GM12878 (cell line): ENCODE results near the gene CAMKMT.

Experiments
- CHD2 ChIP-seq: IDR thresholded peaks from 2 replicates; pipeline ENCODE4 v1.6.1; 2011; ENCODE audit warnings: low read depth, low read length, improper control_type of control experiment, borderline replicate concordance
- CTCF ChIP-seq, 3 experiments: IDR thresholded peaks in 2 of 3; conservative IDR thresholded peaks in 1 of 3; 2 replicates each; pipeline ENCODE4 v1.5.1; 2011; ENCODE audit warnings: low read depth in 3 of 3, low read length in 3 of 3, mild to moderate bottlenecking in 3 of 3, control low read depth in 2 of 3, moderate library complexity in 2 of 3, inconsistent platforms in 1 of 3, mixed read lengths in 1 of 3; ENCODE audit not compliant: control insufficient read depth in 2 of 3, insufficient read depth in 1 of 3; ENCODE audit errors: extremely low read depth in 1 of 3
- RAD21 ChIP-seq: IDR thresholded peaks from 2 replicates; pipeline ENCODE4 v1.6.1; 2011; ENCODE audit warnings: mild to moderate bottlenecking, low read depth, low read length, moderate library complexity; ENCODE audit not compliant: insufficient read depth
- REST ChIP-seq: IDR thresholded peaks from 2 replicates; pipeline ENCODE4 v1.6.1; 2012; ENCODE audit warnings: mild to moderate bottlenecking, low read depth, low read length
- SMC3 ChIP-seq: IDR thresholded peaks from 2 replicates; pipeline ENCODE4 v1.6.1; 2011; ENCODE audit warnings: low read length, improper control_type of control experiment, borderline replicate concordance
- YY1 ChIP-seq: IDR thresholded peaks from 2 replicates; pipeline ENCODE4 v1.6.1; 2011; ENCODE audit warnings: low read depth, mild to moderate bottlenecking, low read length

GRCh38 chr2:44813165-44813564 is 451.4 kb downstream of the CAMKMT start:
- TF ChIP-seq SMC3: no peak
- TF ChIP-seq RAD21: no peak
- no peak for TF ChIP-seq CHD2
- TF ChIP-seq YY1: no peak
- no peak for TF ChIP-seq CTCF (IDR thresholded peaks at IDR 0.05 in 2 of 3, conservative IDR thresholded peaks at IDR 0.05 in 1 of 3; ENCODE audit: control insufficient read depth in 2 of 3, extremely low read depth in 1 of 3, insufficient read depth in 1 of 3, low read depth in 3 of 3, low read length in 3 of 3)
- no peak for TF ChIP-seq REST
